Heart left ventricle (tissue), 16 donors: ENCODE data around the gene ZDBF2. TPM values are rescaled to one million over a fixed set of nuclear protein-coding genes. Genes with fewer than 3 reads are reported as not detected.

ENCODE experiments used
- ATAC-seq, 4 donors: fragments of 200-7000 bp; cut with Tn5 transposase; one replicate each; pipeline ENCODE4 v1.9.1; 2020 to 2022; ENCODE audit warnings: moderate library complexity in 4 of 4, mild to moderate bottlenecking in 3 of 4, moderate number of reproducible peaks in 1 of 4
- DNase-seq, 5 donors: peaks; one replicate each; pipeline ENCODE4 v3.0.0-alpha.2; 2020
- H3K27ac ChIP-seq, 12 donors: fragments of 200-600 bp; sonication (generic) in 4 of 12; one replicate each; pipeline versions ENCODE4 v1.5.0 to v1.8.0; 2016 to 2022; ENCODE audit warnings: mild to moderate bottlenecking in 2 of 12
- H3K27me3 ChIP-seq, 9 donors: fragments of 200-600 bp; sonication (generic) in 2 of 9; one replicate each; pipeline versions ENCODE4 v1.5.1 to v1.8.0; 2016 to 2022; ENCODE audit warnings: mild to moderate bottlenecking in 3 of 9
- H3K36me3 ChIP-seq, 9 donors: fragments of 200-600 bp; sonication (generic) in 2 of 9; one replicate each; pipeline versions ENCODE4 v1.5.0 to v1.8.0; 2018 to 2022; ENCODE audit warnings: mild to moderate bottlenecking in 2 of 9
- H3K4me1 ChIP-seq, 12 donors: fragments of 200-600 bp; sonication (generic) in 4 of 12; one replicate each; pipeline versions ENCODE4 v1.5.0 to v1.8.0; 2016 to 2022; ENCODE audit warnings: mild to moderate bottlenecking in 3 of 12
- H3K4me3 ChIP-seq, 12 donors: fragments of 200-600 bp; sonication (generic) in 4 of 12; one replicate each; pipeline versions ENCODE4 v1.5.0 to v1.8.0; 2017 to 2022; ENCODE audit warnings: mild to moderate bottlenecking in 9 of 12, moderate library complexity in 4 of 12
- H3K9me3 ChIP-seq, 12 donors: fragments of 200-600 bp; sonication (generic) in 4 of 12; one replicate each; pipeline versions ENCODE4 v1.5.0 to v1.8.0; 2016 to 2022; ENCODE audit warnings: mild to moderate bottlenecking in 1 of 12
- CTCF ChIP-seq, 12 donors: fragments of 200-600 bp; sonication (generic) in 4 of 12; IDR thresholded peaks; one replicate each; pipeline versions ENCODE4 v1.5.0 to v1.8.0; 2018 to 2022; ENCODE audit warnings: antibody characterized with exemption in 12 of 12, mild to moderate bottlenecking in 5 of 12
- POLR2A ChIP-seq, 2 donors: fragments of 450-650 bp; IDR thresholded peaks; one replicate each; pipeline ENCODE4 v1.6.1; 2017; ENCODE audit warnings: antibody characterized with exemption in 2 of 2, mild to moderate bottlenecking in 2 of 2, moderate library complexity in 2 of 2
- WGBS, 4 donors: extraction: QIAGEN DNeasy Blood & Tissue Kit in 2 of 4; methylation state at CpG; one replicate each; pipeline versions ENCODE4 v1.1.5 to v1.1.7; 2013 to 2018; 5-methylcytosine and 5-hydroxymethylcytosine counted together
- intact Hi-C, 10 donors: fragments of 100-400 bp; cut with DNase I; formaldehyde crosslinking; loops; one replicate each; pipeline versions ENCODE4 v1.11.1 to v1.14.2; 2022
- polyA plus RNA-seq, 2 donors: library from polyadenylated mRNA; stranded (reverse); fragments of 200-250 nt; gene quantifications; one replicate each; pipeline ENCODE4 v1.2.3, GENCODE V29; 2013
- total RNA-seq, 9 donors: library from RNA; depleted of rRNA in 2 of 9; stranded (reverse); fragments of >200 nt in 2 of 9; fragmentation: NEBNext Ultra II Directional in 3 of 9; extraction: Animal tissue kit (Norgen Biotek cat#: 25700) in 3 of 9; gene quantifications; one replicate each; pipeline versions ENCODE4 v1.1.0 to v1.2.4, GENCODE V29; 2016 to 2023
- donor health status: ischemic (EF 13 %, LVEDD 7.1; RV severe dilation, severe dysfunction).
- donor health status: healthy with polysubstance abuse.
- donor health status: DM: no; HTN: yes; CAD: no.
- donor health status: DM: no; HTN: no; CAD: no.
- donor health status: ischemic (EF 25% LVEDD 6.9; RV normal size, moderate dysfunction).
- donor health status: ischemic (EF 25% LVEDD 5.7; RV mildly dilated, moderate dysfunction).
- donor health status: healthy.
- donor health status: DM: yes; HTN: yes; CAD: no.
- donor health status: ischemic (EF 35%, LVEDD 5.7; RV mildly dilated, moderate dysfunction).
- donor health status: nonischemic (EF 11% LVEDD 7.7; RV severe dilation, severe dysfunction).
- donor health status: DM: yes; HTN: yes; CAD: no.
- donor health status: PGD.
- donor health status: ischemic (EF 29% LVEDD 5.4; RV normal size, mild dysfunction).
- donor health status: nonischemic (EF 23%, LVEDD 6.1; RV moderate dilation, normal function).

Gene ZDBF2
- total and polyA plus RNA-seq, 11 donors = 1.2 to 14.8 (median 7.9) TPM

- Histone ChIP-seq H3K27ac (no peak overlapping the region), H3K36me3 (no peaks in the 10 kb centered on the region), H3K27me3 (no peaks in the 10 kb centered on the region), H3K4me1 (peaks cover 0 to 2% (median 0%) of the 10 kb centered on the region in 12 donors), H3K9me3 (no peaks in the 10 kb centered on the region), H3K4me3 (no peak overlapping the region)
- DNase-seq (peak in 1 of 5 donors; percentile 33), ATAC-seq (peak in 1 of 4 donors; percentile 57)
- TF ChIP-seq POLR2A (IDR thresholded peaks at IDR 0.05) (no peak), CTCF (IDR thresholded peaks at IDR 0.05) (no peak)
- intact Hi-C loops = no loop called here
- WGBS, 4 donors = 48 to 62% (median 55%) methylated on average over 3 of the region's 3 CpGs
These were observed 34.1 kb upstream of the ZDBF2 start for GRCh38 chr2:206240327-206240726.

- intact Hi-C loops = no loop called here
- H3K4me3 ChIP-seq = no peak overlapping the region
- no peak for DNase-seq
- H3K36me3 ChIP-seq = no peaks in the 10 kb centered on the region
- 60 to 66% (median 63%) methylated on average over 4 of the region's 4 CpGs for WGBS, 4 donors
- H3K4me1 ChIP-seq = peaks cover 0 to 5% (median 0%) of the 10 kb centered on the region in 12 donors
- H3K9me3 ChIP-seq = no peaks in the 10 kb centered on the region
- no peak for ATAC-seq
- TF ChIP-seq CTCF (IDR thresholded peaks at IDR 0.05) (no peak), POLR2A (IDR thresholded peaks at IDR 0.05) (no peak)
- no peak overlapping the region for H3K27ac ChIP-seq
- peaks cover 0 to 1% (median 0%) of the 10 kb centered on the region in 9 donors for H3K27me3 ChIP-seq
These were observed 32.7 kb upstream of the ZDBF2 start for GRCh38 chr2:206241736-206242135.

GRCh38 chr2:206245265-206245672, 29.2 kb upstream of the ZDBF2 start:
- ATAC-seq = no peak
- no peak for TF ChIP-seq CTCF (IDR thresholded peaks at IDR 0.05)
- no peak for TF ChIP-seq POLR2A (IDR thresholded peaks at IDR 0.05)
- intact Hi-C loops = no loop called here
- Histone ChIP-seq H3K4me3 (no peak overlapping the region), H3K27ac (no peak overlapping the region), H3K9me3 (no peaks in the 10 kb centered on the region), H3K4me1 (peaks cover 0 to 5% (median 0%) of the 10 kb centered on the region in 12 donors), H3K27me3 (peaks cover 0 to 31% (median 0%) of the 10 kb centered on the region in 9 donors), H3K36me3 (no peaks in the 10 kb centered on the region)
- 62 to 75% (median 69%) methylated on average over 2 of the region's 2 CpGs for WGBS, 4 donors
- no peak for DNase-seq

GRCh38 chr2:206250041-206250897, 24.2 kb upstream of the ZDBF2 start:
- intact Hi-C loops = loop anchor here in 1 of 10 donors (10.0 kb wide), 1 partner anchor 85 kb away; no protein-coding TSS in a partner anchor
- Histone ChIP-seq H3K36me3 (no peaks in the 10 kb centered on the region), H3K9me3 (peaks cover 0 to 3% (median 0%) of the 10 kb centered on the region in 12 donors), H3K27ac (no peak overlapping the region), H3K4me1 (peaks cover 0 to 4% (median 0%) of the 10 kb centered on the region in 12 donors), H3K27me3 (peaks cover 0 to 79% (median 24%) of the 10 kb centered on the region in 9 donors), H3K4me3 (peak overlapping the region in 9 of 12 donors; percentile 6 to 42 (median 17))
- no peak for TF ChIP-seq POLR2A (IDR thresholded peaks at IDR 0.05)
- TF ChIP-seq CTCF (IDR thresholded peaks at IDR 0.05) = no peak
- 40 to 49% (median 45%) methylated on average over 45 of the region's 45 CpGs for WGBS, 4 donors
- ATAC-seq (peak in 1 of 4 donors; percentile 42), DNase-seq (no peak)
